SH-SY5Y (cell line): ENCODE results near the gene PAX7.

Experiments used
- GATA2 ChIP-seq: IDR thresholded peaks from 2 replicates; pipeline ENCODE4 v1.6.1; 2011; ENCODE audit warnings: mild to moderate bottlenecking, low read depth, low read length
- GATA3 ChIP-seq: IDR thresholded peaks from 2 replicates; pipeline ENCODE4 v1.6.1; 2011; ENCODE audit warnings: low read depth, mild to moderate bottlenecking, low read length, moderate library complexity

DNA sequence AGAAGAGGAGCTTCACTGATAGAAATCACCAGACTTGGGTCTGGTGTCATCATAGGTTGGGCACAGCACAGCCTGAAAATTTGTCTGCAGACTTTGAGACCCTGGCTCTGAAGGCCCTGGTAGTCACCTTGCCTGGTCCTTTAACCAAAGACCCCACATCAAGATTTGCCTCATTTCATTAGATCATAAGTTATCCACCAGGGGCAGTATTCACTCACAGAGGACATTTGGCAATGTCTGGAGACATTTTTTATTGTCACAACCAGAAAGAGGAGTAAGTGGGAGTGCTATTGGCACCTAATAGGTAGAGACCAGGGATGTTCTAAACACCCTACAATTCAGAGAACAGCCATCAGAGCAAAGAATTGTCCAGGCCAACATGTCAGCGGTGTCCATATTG is 22.1 kb upstream of the PAX7 start:
- TF ChIP-seq GATA3 (no peak), GATA2 (no peak)
